ENCODE results near the gene KLF11.

- TF ChIP-seq CTCF (IDR thresholded peaks at IDR 0.05 in 8 of 11, conservative IDR thresholded peaks at IDR 0.05 in 3 of 11) = no peak
- TF ChIP-seq POLR2AphosphoS5 (IDR thresholded peaks at IDR 0.05) = no peak
- no peak for TF ChIP-seq POLR2A (IDR thresholded peaks at IDR 0.05)
Measured at GRCh38 chr2:9998916-9999654, 44.3 kb upstream of the KLF11 start.
